HG03064 (cell line): ENCODE measurements around the gene VWC2L.

Experiments
- ATAC-seq: cut with Tn5 transposase; IDR thresholded peaks from one replicate; pipeline ENCODE4 v1.9.1; 2021; ENCODE audit warnings: low read depth; ENCODE audit not compliant: unreplicated experiment

The VWC2L gene

DNA sequence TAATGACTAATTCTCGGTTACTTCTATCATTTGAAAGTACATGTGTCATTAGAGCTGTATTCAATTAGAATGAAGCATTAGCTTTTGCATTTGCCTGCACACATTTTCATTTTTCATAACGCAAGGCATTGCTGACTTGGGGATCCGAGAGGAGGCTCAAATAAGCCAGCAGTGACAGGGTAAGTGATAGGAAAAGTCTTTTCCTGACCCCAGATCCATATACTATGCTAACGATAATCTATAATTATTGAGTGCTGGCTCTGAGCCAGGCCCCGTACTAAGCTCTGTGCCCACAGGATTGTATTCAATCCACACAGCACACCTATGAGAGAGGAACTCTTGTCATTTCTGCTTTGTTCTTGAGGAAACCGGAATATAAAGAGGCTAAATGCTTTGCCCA is 168.2 kb downstream of the VWC2L start:
- ATAC-seq, result no peak

DNA sequence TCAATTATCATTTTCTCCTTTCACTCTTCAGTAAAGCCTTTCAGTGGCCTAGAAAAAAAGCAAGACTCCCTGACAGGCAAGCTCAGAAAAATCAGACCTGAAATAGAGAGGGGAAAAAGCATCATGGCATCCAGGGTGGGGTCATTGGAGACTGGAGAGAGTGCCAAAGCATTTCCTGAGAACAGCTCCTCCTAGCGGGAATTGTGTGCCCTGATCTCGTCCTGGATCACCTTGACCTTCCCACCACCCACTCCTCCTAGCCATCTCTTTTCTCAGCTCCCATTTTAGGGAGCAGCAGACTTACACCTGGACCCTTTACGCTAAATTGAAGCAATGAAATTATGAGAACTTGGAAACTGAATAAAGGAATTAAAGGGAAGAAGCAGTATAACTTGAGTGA is 176.6 kb downstream of the VWC2L start:
- ATAC-seq, result no peak

DNA sequence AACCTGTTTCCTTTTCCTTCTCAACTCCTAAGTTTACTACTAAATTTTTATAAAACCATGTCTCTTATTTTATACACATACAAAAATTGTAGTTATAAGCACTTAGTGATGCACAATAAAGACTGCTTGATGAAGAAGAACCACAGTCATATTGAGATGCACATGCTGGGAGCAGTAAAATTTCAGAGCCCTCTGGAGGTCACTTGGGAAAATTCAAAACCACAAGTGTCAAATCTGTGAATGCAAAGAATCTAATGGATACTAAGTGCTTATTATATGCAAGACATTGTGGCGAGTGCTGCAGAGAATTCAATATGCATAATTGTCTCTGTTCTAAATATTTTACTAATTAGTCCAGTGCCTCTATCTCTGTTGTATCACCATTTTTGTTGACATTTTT is 180.5 kb downstream of the VWC2L start:
- no peak for ATAC-seq

DNA sequence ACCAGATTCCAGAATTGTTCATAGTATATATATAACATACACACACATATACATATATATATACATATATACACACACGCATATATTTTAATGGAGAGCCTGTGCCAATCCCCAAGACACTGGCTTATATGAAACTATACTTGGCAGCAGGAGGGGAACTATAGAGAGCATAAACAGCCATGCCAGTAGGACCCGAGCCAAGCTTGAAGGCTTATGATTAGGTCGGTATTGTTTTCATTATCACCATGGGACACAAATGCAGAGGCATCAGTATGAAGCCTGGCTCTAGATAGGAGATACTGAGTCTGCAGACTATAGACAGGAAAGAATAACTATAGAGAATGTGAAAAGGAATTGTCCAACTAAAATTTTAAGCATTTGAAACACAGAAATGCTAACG is 181.2 kb downstream of the VWC2L start:
- ATAC-seq, result no peak

DNA sequence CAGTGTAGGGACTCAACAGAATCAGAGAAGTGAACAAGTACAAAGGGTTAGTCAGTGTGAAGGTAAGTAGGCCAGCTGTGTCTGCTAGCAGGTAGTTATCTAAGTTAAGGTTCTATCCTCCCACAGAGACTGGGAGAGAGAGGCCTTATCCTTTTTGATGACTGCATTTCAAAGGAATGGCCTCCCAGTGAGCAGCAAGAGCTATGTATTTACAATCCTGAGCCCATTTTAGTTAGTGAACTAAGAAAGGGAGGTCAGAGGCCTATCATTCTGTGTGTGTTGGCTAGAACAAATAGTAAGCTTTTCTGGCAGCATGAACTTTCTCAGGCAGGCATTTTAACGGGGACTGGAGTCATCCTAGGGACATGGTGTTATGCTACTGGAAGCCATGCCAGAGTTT is 182.9 kb downstream of the VWC2L start:
- ATAC-seq, result no peak

DNA sequence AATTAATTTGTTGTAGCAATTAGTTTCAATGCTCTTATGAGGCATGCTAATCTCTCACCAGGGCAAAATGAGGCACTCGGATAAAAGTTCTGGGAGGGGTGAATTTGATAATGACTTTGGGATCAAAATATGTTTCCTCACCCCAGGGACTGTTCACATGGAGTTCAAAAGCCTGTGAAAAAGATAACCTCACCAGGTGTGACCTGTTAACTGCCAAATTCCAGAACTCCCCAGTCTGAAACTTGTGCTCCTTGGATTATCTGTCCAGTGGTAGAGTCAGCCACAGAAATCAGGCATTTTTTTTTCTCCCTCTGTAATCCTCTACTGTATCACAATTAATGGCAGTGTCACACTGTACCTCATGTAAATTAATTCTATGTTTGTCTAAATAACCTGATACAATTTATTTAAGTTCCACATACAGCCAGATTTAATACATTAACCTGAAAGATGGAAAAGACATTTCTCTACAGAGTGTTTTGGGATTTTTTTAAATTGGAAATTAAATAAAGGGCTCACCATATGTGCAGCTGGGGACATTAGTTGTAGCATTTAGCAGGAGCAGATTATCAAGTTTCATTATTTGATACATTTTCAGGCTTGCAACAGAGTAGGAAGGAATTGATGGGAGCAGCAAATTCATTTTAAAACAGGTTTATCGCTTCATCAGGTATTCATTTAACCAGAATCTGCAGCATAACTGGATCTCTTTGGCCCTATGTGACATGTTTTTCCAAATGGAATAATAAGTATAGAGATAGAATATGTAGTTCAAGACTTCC is 191.2 kb downstream of the VWC2L start:
- ATAC-seq, result no peak

DNA sequence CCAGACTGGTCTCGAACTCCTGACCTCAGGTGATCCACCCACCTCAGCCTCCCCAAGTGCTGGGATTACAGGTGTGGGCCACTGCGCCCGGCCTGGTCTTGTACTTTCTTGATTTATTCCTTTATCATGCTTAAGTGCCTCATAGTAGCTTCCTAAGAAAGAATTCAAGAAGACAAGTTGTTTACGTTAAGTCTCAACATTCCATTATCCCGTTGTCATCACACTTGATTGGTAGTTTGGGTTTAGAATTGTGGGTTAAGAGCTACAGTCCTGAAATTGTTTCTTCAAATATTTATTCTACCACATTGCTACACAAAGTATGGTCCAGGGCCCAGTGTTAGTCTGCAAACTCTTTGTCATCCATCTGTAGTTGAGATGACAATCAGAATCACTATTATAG is 194.0 kb downstream of the VWC2L start:
- no peak for ATAC-seq

DNA sequence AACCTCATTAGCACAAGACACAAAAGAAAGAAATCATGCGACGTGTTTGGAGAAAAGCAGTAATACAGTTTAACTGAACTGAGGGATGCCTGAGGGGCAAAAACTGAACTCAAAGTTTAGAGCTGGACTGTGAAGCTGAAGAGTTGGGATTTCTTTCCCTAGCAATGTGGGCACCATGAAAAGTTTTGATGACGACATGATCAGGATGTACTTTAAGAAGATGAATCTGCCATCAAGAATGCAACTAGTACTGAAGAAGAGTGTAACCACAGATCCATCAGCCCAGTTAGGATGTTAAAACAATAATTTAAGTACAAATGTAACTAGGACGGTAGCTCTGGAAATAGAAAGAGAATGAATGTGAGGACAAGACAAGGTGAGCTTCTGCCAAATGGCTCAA is 196.2 kb downstream of the VWC2L start:
- no peak for ATAC-seq

DNA sequence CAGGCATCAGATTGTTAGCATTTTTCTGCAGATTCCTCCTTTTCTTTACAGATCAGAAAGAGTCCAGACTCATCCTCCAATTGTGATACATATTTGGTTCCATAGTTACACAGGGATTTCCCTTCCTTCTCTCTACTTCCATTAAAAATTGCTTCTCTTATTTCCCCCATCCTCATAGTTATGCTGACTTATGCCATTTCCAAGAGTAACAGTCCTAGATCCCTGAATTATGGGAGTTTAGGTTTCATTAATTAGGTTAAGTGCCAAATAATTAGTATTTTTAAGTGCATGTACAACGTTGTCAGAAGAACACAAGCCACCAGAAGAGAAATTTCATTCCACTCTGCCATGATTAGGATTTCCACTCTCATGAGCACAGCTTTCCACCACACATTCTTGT is 200.2 kb downstream of the VWC2L start:
- ATAC-seq, result no peak

DNA sequence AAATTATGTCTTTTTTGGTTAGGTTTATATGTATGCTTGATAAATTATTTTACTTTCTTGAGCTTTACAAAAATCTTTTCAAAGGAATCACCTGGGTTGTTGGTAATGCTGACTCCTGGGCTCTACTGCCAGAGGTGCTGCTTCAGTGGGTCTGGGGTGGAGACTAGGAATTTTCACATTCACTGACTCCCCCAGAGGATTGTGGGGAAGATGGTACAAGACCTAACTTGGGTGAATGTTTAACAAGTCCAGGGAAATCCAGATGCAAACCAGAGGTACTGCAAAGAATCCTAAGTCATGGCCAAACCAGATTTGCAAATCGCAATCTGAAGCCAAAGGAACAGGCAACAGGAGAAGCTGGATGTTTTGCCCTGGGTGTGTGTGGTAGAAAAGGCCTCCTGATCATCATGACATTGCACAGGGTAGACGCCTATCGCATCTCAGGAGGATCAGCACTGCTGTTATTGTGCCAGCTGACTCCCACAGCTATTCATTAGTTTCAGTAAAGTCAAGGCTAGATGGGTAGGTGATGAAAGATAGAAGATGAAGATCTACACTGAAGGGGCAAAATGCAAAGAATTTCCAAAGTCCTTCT is 213.4 kb downstream of the VWC2L start:
- ATAC-seq, result no peak

DNA sequence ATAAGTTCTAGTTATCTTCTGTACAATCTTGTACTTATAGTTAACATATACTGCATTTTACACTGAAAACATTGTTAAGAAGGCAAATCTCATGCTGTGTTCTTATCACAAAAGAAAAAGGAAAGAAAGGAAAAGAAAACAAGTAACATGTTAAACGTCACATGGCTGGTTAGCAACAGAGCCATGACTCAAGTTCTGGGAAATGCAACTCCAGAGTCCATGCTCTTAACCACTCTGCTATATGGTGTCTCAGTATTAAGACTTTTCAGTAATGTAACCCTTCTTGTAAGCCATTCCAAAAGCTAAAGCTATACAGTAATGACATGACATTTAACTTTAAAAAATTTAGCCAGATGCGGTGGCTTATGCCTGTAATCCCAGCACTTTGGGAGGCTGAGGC is 217.2 kb downstream of the VWC2L start:
- ATAC-seq, result no peak
